ENCODE measurements around the gene BAZ2A. TPM values are rescaled to one million over a fixed set of nuclear protein-coding genes. Genes with fewer than 3 reads are reported as not detected.
"Not testable (repeated sequence)": the region's sequence is repeated elsewhere in the genome, so short reads cannot be mapped to it uniquely, and the experiment has no call there.

The BAZ2A gene
- total RNA-seq, 2 donors from 2014 or later, result 92.0 to 113 TPM

- peak overlapping the region in 1 of 2 donors; percentile 55 for H3K27ac Mint-ChIP-seq
These were observed 48.5 kb downstream of the BAZ2A start for GRCh38 chr12:56581418-56582145.

GRCh38 chr12:56578983-56579546, 51.1 kb downstream of the BAZ2A start:
- no peak overlapping the region for H3K27ac Mint-ChIP-seq
- no peaks in the 10 kb centered on the region for H3K9me3 Mint-ChIP-seq
- no peaks in the 10 kb centered on the region for H3K36me3 Mint-ChIP-seq
- ATAC-seq (no peak), DNase-seq (ENCODE audit: low spot score in 2 of 2) (no peak)

More at GRCh38 chr12:56581418-56582145, 48.5 kb downstream of the BAZ2A start:
- no peaks in the 10 kb centered on the region for H3K36me3 Mint-ChIP-seq
- ATAC-seq, result peak; percentile 95 to 99
- H3K9me3 Mint-ChIP-seq, result no peaks in the 10 kb centered on the region
- DNase-seq (ENCODE audit: low spot score in 2 of 2), result peak in 1 of 2 donors; percentile 24

- H3K9me3 Mint-ChIP-seq; ATAC-seq; H3K36me3 Mint-ChIP-seq; H3K27ac Mint-ChIP-seq; DNase-seq (ENCODE audit: low spot score in 2 of 2): not testable (repeated sequence)
These were observed 52.9 kb downstream of the BAZ2A start for GRCh38 chr12:56577248-56577647.

GRCh38 chr12:56574210-56574609, 55.9 kb downstream of the BAZ2A start:
- Mint-ChIP-seq H3K27ac (no peak overlapping the region), H3K36me3 (no peaks in the 10 kb centered on the region), H3K9me3 (no peaks in the 10 kb centered on the region)
- DNase-seq (ENCODE audit: low spot score in 2 of 2) (no peak), ATAC-seq (no peak)

- no peak for DNase-seq (ENCODE audit: low spot score in 2 of 2)
- Mint-ChIP-seq H3K9me3 (no peaks in the 10 kb centered on the region), H3K36me3 (no peaks in the 10 kb centered on the region), H3K27ac (no peak overlapping the region)
- ATAC-seq, result no peak
These were observed 57.8 kb downstream of the BAZ2A start for GRCh38 chr12:56572288-56572687.

- ATAC-seq, result no peak
These were observed 59.0 kb downstream of the BAZ2A start for GRCh38 chr12:56571121-56571520.

GRCh38 chr12:56568146-56568545, 62.0 kb downstream of the BAZ2A start:
- Mint-ChIP-seq H3K9me3 (no peaks in the 10 kb centered on the region), H3K27ac (no peak overlapping the region), H3K36me3 (no peaks in the 10 kb centered on the region)
- ATAC-seq (no peak), DNase-seq (ENCODE audit: low spot score in 2 of 2) (no peak)

More at GRCh38 chr12:56571121-56571520, 59.0 kb downstream of the BAZ2A start:
- no peak for DNase-seq (ENCODE audit: low spot score in 2 of 2)
- Mint-ChIP-seq H3K27ac (no peak overlapping the region), H3K9me3 (no peaks in the 10 kb centered on the region), H3K36me3 (no peaks in the 10 kb centered on the region)

GRCh38 chr12:56565510-56566101, 64.5 kb downstream of the BAZ2A start:
- peak overlapping the region; percentile 13 to 74 for H3K27ac Mint-ChIP-seq

GRCh38 chr12:56551070-56551469, 79.1 kb downstream of the BAZ2A start:
- ATAC-seq (no peak), DNase-seq (ENCODE audit: low spot score in 2 of 2) (no peak)
- no peaks in the 10 kb centered on the region for H3K36me3 Mint-ChIP-seq
- no peaks in the 10 kb centered on the region for H3K9me3 Mint-ChIP-seq
- no peak overlapping the region for H3K27ac Mint-ChIP-seq

More at GRCh38 chr12:56565510-56566101, 64.5 kb downstream of the BAZ2A start:
- Mint-ChIP-seq H3K36me3 (no peaks in the 10 kb centered on the region), H3K9me3 (no peaks in the 10 kb centered on the region)
- peak in 1 of 2 donors; percentile 29 for DNase-seq (ENCODE audit: low spot score in 2 of 2)
- peak; percentile 67 to 74 for ATAC-seq

GRCh38 chr12:56546680-56547079, 83.4 kb downstream of the BAZ2A start:
- ATAC-seq, result no peak
- Mint-ChIP-seq H3K36me3 (no peaks in the 10 kb centered on the region), H3K9me3 (no peaks in the 10 kb centered on the region), H3K27ac (no peak overlapping the region)
- DNase-seq (ENCODE audit: low spot score in 2 of 2), result no peak

Other genes starting within 250 kb of the BAZ2A start
- 10 to 100 TPM; 60.4 to 61.6 TPM for gene TIMELESS, start 180.9 kb downstream of the BAZ2A start, total RNA-seq
- gene MIP, start 175.7 kb downstream of the BAZ2A start, total RNA-seq, result not detected
- gene SPRYD4, start 161.7 kb downstream of the BAZ2A start, total RNA-seq, result 1 to 10 TPM; 3.4 to 3.9 TPM
- 1 to 10 TPM; 4.4 to 4.7 TPM for gene GLS2, start 142.2 kb downstream of the BAZ2A start, total RNA-seq
- 1 to 10 TPM; 2.5 to 6.2 TPM for gene RBMS2, start 108.5 kb downstream of the BAZ2A start, total RNA-seq
- 100 to 1,000 TPM; 788 to 897 TPM for gene ATP5F1B, start 15.7 kb upstream of the BAZ2A start, total RNA-seq
- gene PTGES3, start 58.0 kb upstream of the BAZ2A start, total RNA-seq, result 100 to 1,000 TPM; 285 to 294 TPM
- gene NACA, start 95.0 kb upstream of the BAZ2A start, total RNA-seq, result 1,000 to 10,000 TPM; 1,074 to 1,104 TPM
- 10 to 100 TPM; 71.9 to 76.6 TPM for gene PRIM1, start 122.0 kb upstream of the BAZ2A start, total RNA-seq
- 1 to 10 TPM; 2.9 to 9.3 TPM for gene HSD17B6, start 133.0 kb upstream of the BAZ2A start, total RNA-seq

Data from activated naive CD4-positive, alpha-beta T cell treated with anti-CD3 and anti-CD28 coated beads, Interleukin-2, amount 50 U/mL, for 72 hours (primary cell).